Neural progenitor cell (in vitro differentiated cells): ENCODE results near the gene TRIM47. TPM values are rescaled to one million over a fixed set of nuclear protein-coding genes. Genes with fewer than 3 reads are reported as not detected.

ENCODE experiments used
- DNase-seq: peaks from one replicate; pipeline ENCODE4 v3.0.0-alpha.2; 2016; ENCODE audit warnings: low spot score
- H2AFZ ChIP-seq: fragments of 200-600 bp; sonication (generic); replicated peaks from 2 replicates; pipeline ENCODE4 v1.6.1; 2016; ENCODE audit warnings: antibody characterized with exemption
- H3F3A ChIP-seq: fragments of 200-600 bp; sonication (generic); 2 replicates; pipeline ENCODE4 v1.6.1; 2016; ENCODE audit warnings: antibody characterized with exemption, low read depth
- H3K27ac ChIP-seq: fragments of 200-600 bp; sonication (generic); 2 replicates; pipeline ENCODE4 v1.5.1; 2016; ENCODE audit warnings: mild to moderate bottlenecking
- H3K27me3 ChIP-seq: fragments of 200-600 bp; sonication (generic); 2 replicates; pipeline ENCODE4 v1.6.1; 2016; ENCODE audit warnings: mild to moderate bottlenecking, moderate library complexity
- H3K36me3 ChIP-seq: fragments of 200-600 bp; sonication (generic); 2 replicates; pipeline ENCODE4 v1.5.1; 2016
- H3K4me1 ChIP-seq: fragments of 200-600 bp; sonication (generic); 2 replicates; pipeline ENCODE4 v1.6.1; 2016; ENCODE audit warnings: mixed run types
- H3K4me2 ChIP-seq: fragments of 200-600 bp; sonication (generic); 2 replicates; pipeline ENCODE4 v1.6.1; 2016
- H3K4me3 ChIP-seq: fragments of 200-600 bp; sonication (generic); 2 replicates; pipeline ENCODE4 v1.5.1; 2016
- H3K79me2 ChIP-seq: fragments of 200-600 bp; sonication (generic); 2 replicates; pipeline ENCODE4 v1.6.1; 2016; ENCODE audit warnings: low read depth
- H3K9ac ChIP-seq: fragments of 200-600 bp; sonication (generic); 2 replicates; pipeline ENCODE4 v1.6.1; 2016
- H3K9me3 ChIP-seq: fragments of 200-600 bp; sonication (generic); 2 replicates; pipeline ENCODE4 v1.5.1; 2016; ENCODE audit warnings: low read depth
- H4K20me1 ChIP-seq: fragments of 200-600 bp; sonication (generic); 2 replicates; pipeline ENCODE4 v1.6.1; 2016; ENCODE audit warnings: low read depth
- H3K27ac Mint-ChIP-seq: 3 replicates; pipeline ENCODE4 v1.8.0; 2021; ENCODE audit warnings: mixed read lengths
- H3K27me3 Mint-ChIP-seq: 2 replicates; pipeline ENCODE4 v1.8.0; 2022; ENCODE audit warnings: low read depth, mild to moderate bottlenecking, inconsistent platforms, moderate library complexity, mixed read lengths; ENCODE audit not compliant: insufficient read depth
- H3K36me3 Mint-ChIP-seq: 3 replicates; pipeline ENCODE4 v1.8.0; 2021; ENCODE audit warnings: mixed read lengths
- H3K4me1 Mint-ChIP-seq: 3 replicates; pipeline ENCODE4 v1.8.0; 2021; ENCODE audit warnings: mixed read lengths
- H3K4me3 Mint-ChIP-seq: 3 replicates; pipeline ENCODE4 v1.8.0; 2021; ENCODE audit warnings: mild to moderate bottlenecking, moderate library complexity, mixed read lengths
- H3K9me3 Mint-ChIP-seq: 3 replicates; pipeline ENCODE4 v1.8.0; 2020; ENCODE audit warnings: mixed read lengths
- EZH2 ChIP-seq: fragments of 200-600 bp; sonication (generic); IDR thresholded peaks from 2 replicates; pipeline ENCODE4 v1.6.1; 2017; ENCODE audit warnings: antibody characterized with exemption, mild to moderate bottlenecking, moderate library complexity
- EZH2phosphoT487 ChIP-seq: fragments of 200-600 bp; sonication (generic); IDR thresholded peaks from 2 replicates; pipeline ENCODE4 v1.6.1; 2017; ENCODE audit warnings: antibody characterized with exemption
- total RNA-seq: library from RNA; depleted of rRNA; stranded (reverse); fragments of >200 nt; gene quantifications from 2 replicates; pipeline ENCODE4 v1.2.3, GENCODE V29; 2015; ENCODE audit warnings: low replicate concordance
- TF ChIP-seq, protein P1 (sequence below): fragments of 200-600 bp; sonication (generic); IDR thresholded peaks from 2 replicates; pipeline ENCODE4 v1.5.1; 2017; ENCODE audit warnings: antibody characterized with exemption, mild to moderate bottlenecking

Gene TRIM47
- total RNA-seq, 1 donor from 2014 or later = 1.3 TPM

GRCh38 chr17:75876190-75876937 lies 2.0 kb downstream of the TRIM47 start:
- peaks cover 6% of the 10 kb centered on the region for H3K4me1 ChIP-seq
- no peak overlapping the region for H3K9ac ChIP-seq
- no peak overlapping the region for H3K27ac Mint-ChIP-seq
- H3K27me3 Mint-ChIP-seq = peaks cover 41% of the 10 kb centered on the region
- H3K4me2 ChIP-seq = no peak overlapping the region
- H3K79me2 ChIP-seq = no peaks in the 10 kb centered on the region
- peak; percentile 71 for DNase-seq
- H3K9me3 Mint-ChIP-seq = no peaks in the 10 kb centered on the region
- H3K36me3 Mint-ChIP-seq = no peaks in the 10 kb centered on the region
- no peaks in the 10 kb centered on the region for H3K36me3 ChIP-seq
- peaks cover 53% of the 10 kb centered on the region for H3K27me3 ChIP-seq
- no peak overlapping the region for H3K4me3 ChIP-seq
- H3K27ac ChIP-seq = no peak overlapping the region
- no peaks in the 10 kb centered on the region for H3K9me3 ChIP-seq
- H3K4me1 Mint-ChIP-seq = peaks cover 13% of the 10 kb centered on the region
- TF ChIP-seq EZH2 (no peak), EZH2phosphoT487 (no peak)
- TF ChIP-seq, protein P1, sequence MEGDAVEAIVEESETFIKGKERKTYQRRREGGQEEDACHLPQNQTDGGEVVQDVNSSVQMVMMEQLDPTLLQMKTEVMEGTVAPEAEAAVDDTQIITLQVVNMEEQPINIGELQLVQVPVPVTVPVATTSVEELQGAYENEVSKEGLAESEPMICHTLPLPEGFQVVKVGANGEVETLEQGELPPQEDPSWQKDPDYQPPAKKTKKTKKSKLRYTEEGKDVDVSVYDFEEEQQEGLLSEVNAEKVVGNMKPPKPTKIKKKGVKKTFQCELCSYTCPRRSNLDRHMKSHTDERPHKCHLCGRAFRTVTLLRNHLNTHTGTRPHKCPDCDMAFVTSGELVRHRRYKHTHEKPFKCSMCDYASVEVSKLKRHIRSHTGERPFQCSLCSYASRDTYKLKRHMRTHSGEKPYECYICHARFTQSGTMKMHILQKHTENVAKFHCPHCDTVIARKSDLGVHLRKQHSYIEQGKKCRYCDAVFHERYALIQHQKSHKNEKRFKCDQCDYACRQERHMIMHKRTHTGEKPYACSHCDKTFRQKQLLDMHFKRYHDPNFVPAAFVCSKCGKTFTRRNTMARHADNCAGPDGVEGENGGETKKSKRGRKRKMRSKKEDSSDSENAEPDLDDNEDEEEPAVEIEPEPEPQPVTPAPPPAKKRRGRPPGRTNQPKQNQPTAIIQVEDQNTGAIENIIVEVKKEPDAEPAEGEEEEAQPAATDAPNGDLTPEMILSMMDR = peak; percentile 43
- H3K4me3 Mint-ChIP-seq = no peak overlapping the region
- peak overlapping the region; percentile 29 for H2AFZ ChIP-seq
- H4K20me1 ChIP-seq = no peaks in the 10 kb centered on the region
- H3F3A ChIP-seq = peaks cover 24% of the 10 kb centered on the region

DNA sequence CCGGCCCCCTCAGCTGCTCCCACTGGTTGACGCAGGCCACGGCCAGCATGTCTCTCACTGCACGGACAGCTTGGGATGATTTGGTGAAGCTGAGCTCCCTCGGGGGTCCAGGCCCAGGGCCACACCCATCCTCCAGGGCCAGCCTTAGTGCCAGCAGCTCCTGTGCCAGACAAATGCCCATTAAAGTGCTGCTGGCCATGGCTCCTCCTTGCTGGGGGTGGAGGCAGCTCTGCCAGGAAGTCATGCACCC lies 2.5 kb downstream of the TRIM47 start:
- H3K27me3 Mint-ChIP-seq = peaks cover 40% of the 10 kb centered on the region
- H2AFZ ChIP-seq = no peak overlapping the region
- peaks cover 6% of the 10 kb centered on the region for H3K4me1 ChIP-seq
- H3K36me3 Mint-ChIP-seq = no peaks in the 10 kb centered on the region
- H4K20me1 ChIP-seq = no peaks in the 10 kb centered on the region
- no peaks in the 10 kb centered on the region for H3K9me3 ChIP-seq
- H3K9ac ChIP-seq = no peak overlapping the region
- H3K4me2 ChIP-seq = no peak overlapping the region
- no peak for TF ChIP-seq EZH2
- TF ChIP-seq EZH2phosphoT487 = no peak
- TF ChIP-seq, protein P1 = no peak
- H3K27me3 ChIP-seq = peaks cover 52% of the 10 kb centered on the region
- no peak overlapping the region for H3K4me3 Mint-ChIP-seq
- H3F3A ChIP-seq = peaks cover 24% of the 10 kb centered on the region
- H3K4me3 ChIP-seq = no peak overlapping the region
- no peaks in the 10 kb centered on the region for H3K79me2 ChIP-seq
- no peak overlapping the region for H3K27ac Mint-ChIP-seq
- no peaks in the 10 kb centered on the region for H3K36me3 ChIP-seq
- no peaks in the 10 kb centered on the region for H3K9me3 Mint-ChIP-seq
- peaks cover 14% of the 10 kb centered on the region for H3K4me1 Mint-ChIP-seq
- DNase-seq = no peak
- H3K27ac ChIP-seq = no peak overlapping the region

DNA sequence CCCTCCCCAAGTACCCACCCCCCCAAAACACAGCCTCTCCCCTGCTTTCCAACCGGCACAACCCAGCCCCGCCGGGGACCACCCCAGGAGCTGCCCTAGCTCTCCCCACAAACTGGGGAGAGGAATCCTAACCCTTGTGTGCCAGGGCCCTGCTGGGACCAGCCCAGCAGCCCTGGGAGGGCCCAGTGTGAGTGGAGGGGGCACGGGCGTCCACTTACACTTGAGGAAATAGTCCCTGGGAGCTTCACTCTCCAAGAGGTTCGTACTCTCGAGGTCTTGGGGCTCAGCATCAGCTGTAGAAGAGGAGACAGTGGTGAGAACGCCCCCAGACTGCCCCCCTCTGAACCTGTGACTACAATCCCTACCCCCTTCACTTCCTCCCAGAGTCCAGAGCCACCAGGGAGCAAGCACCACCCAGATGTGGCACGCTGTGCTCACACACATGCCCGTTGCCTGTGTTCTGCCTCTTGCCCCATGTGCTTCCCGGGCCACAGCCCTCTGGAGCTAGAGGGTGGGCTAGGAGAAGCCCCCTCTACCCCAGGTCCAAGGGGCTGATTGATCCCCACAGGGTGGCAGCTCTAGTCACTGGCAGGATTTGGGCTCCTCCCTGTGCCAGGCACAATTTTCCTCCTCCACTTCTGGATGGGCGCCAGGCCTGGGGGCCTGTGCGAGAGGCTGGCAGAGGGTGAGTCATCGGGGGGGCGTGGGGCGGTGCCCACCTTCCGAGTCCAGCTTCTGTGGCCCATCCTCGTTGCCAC lies 3.0 kb downstream of the TRIM47 start:
- H3K79me2 ChIP-seq = no peaks in the 10 kb centered on the region
- H3K27me3 Mint-ChIP-seq = peaks cover 37% of the 10 kb centered on the region
- no peak overlapping the region for H3K27ac Mint-ChIP-seq
- H3K4me2 ChIP-seq = no peak overlapping the region
- no peak overlapping the region for H3K4me3 Mint-ChIP-seq
- H3K27me3 ChIP-seq = peaks cover 47% of the 10 kb centered on the region
- H3K36me3 Mint-ChIP-seq = no peaks in the 10 kb centered on the region
- no peak overlapping the region for H3K27ac ChIP-seq
- H3K9me3 Mint-ChIP-seq = no peaks in the 10 kb centered on the region
- H3F3A ChIP-seq = peaks cover 24% of the 10 kb centered on the region
- no peak overlapping the region for H3K9ac ChIP-seq
- H3K4me1 Mint-ChIP-seq = peaks cover 19% of the 10 kb centered on the region
- no peak for TF ChIP-seq EZH2phosphoT487
- TF ChIP-seq EZH2 = no peak
- TF ChIP-seq, protein P1 = no peak
- no peaks in the 10 kb centered on the region for H3K36me3 ChIP-seq
- no peak for DNase-seq
- no peak overlapping the region for H2AFZ ChIP-seq
- no peak overlapping the region for H3K4me3 ChIP-seq
- H4K20me1 ChIP-seq = no peaks in the 10 kb centered on the region
- H3K9me3 ChIP-seq = no peaks in the 10 kb centered on the region
- H3K4me1 ChIP-seq = peaks cover 6% of the 10 kb centered on the region
